ENCODE measurements around the gene UMODL1.

UMODL1 gene, protein sequence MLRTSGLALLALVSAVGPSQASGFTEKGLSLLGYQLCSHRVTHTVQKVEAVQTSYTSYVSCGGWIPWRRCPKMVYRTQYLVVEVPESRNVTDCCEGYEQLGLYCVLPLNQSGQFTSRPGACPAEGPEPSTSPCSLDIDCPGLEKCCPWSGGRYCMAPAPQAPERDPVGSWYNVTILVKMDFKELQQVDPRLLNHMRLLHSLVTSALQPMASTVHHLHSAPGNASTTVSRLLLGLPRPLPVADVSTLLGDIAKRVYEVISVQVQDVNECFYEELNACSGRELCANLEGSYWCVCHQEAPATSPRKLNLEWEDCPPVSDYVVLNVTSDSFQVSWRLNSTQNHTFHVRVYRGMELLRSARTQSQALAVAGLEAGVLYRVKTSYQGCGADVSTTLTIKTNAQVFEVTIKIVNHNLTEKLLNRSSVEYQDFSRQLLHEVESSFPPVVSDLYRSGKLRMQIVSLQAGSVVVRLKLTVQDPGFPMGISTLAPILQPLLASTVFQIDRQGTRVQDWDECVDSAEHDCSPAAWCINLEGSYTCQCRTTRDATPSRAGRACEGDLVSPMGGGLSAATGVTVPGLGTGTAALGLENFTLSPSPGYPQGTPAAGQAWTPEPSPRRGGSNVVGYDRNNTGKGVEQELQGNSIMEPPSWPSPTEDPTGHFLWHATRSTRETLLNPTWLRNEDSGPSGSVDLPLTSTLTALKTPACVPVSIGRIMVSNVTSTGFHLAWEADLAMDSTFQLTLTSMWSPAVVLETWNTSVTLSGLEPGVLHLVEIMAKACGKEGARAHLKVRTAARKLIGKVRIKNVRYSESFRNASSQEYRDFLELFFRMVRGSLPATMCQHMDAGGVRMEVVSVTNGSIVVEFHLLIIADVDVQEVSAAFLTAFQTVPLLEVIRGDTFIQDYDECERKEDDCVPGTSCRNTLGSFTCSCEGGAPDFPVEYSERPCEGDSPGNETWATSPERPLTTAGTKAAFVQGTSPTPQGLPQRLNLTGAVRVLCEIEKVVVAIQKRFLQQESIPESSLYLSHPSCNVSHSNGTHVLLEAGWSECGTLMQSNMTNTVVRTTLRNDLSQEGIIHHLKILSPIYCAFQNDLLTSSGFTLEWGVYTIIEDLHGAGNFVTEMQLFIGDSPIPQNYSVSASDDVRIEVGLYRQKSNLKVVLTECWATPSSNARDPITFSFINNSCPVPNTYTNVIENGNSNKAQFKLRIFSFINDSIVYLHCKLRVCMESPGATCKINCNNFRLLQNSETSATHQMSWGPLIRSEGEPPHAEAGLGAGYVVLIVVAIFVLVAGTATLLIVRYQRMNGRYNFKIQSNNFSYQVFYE

DNA sequence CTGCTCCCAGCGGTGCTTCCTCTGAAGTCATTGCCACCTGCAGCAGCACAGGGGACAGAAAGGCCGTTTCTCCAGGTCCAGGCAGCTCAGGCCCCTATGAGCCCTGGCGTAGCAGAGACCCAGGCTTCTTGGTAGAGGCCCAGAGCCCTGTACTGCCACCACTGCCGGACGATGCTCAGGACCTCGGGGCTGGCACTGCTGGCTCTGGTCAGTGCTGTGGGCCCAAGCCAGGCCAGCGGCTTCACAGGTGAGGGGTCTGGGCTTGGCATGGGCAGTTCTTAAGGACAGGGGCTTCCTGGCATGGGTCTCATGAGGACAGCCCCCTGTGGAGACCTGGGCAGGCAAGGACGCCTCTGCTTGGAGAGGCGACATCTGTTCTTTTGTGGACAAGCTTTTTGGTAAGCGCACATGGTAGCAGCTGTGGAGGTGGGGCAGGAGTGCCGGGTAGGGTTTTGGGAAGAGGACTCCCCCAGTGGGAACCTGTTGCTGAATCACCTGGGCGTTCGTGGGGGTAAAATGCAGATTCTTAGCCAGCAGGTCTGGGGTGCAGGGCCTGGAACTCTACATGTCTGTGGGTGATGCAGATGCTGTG, at the start of gene UMODL1:
Gene UMODL1, plus strand, starts transcription at position 172 of the 592 bp plus-strand sequence. Its CDS starts 0 bp downstream, at position 172.
- no peak for DNase-seq (ENCODE audit: low read depth)

DNA sequence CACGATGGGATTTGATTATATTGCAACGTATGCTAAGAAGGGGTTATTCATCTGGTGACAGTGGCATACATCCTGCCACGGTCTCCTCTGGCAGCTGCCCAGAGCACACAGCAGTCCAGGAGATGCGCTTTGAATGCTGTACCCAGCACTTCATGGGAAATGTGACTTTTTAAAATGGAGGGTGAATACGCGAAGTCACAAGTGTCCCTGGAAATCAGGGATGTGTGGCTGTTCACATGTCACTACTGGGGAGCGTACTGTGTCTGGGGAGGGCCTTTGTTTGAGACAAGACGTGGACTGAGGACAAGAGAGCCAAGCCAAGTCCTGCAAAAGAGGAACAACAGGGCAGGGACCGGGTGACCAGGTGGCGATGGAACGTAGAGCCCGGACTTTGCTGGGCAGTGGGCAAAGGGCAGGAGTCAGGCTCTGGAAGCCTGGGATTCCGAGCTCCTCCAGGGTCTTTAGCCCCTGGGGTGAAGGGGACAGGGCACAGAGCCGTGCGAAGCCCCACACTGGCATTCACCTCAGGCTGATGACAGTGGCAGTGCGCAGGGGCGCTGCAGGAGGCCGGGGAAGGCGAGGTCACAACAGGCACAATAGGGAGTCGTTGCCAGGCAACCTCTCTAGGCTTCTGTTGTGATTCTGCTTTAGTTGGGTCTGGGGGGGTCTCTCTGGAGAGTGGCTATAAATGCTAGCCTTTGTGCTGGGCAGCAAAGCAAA, 49.6 kb upstream of the UMODL1 start:
- DNase-seq (ENCODE audit: low read depth), result no peak

GRCh38 chr21:42022091-42022430, 49.1 kb upstream of the UMODL1 start:
- no peak for DNase-seq (ENCODE audit: low read depth)

DNA sequence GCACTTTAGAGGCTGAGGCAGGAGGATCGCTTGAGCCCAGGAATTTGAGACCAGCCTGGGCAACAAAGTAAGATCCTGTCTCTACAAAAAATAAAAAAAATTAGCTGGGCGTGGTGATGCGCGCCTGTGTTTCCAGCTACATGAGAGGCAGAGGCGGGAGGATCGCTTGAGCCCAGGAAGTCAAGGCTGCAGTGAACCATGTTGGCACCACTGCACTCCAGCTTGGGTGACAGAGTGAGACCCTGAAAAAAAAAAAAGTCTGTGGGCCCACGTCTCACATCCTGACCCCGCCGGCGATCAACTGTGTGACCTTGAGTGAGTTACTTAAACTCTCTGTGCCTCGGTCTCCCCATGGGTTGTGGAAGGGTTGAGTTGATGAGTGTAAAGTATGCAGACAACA, 48.2 kb upstream of the UMODL1 start:
- no peak for DNase-seq (ENCODE audit: low read depth)

- DNase-seq (ENCODE audit: low read depth), result no peak
These were observed 45.6 kb upstream of the UMODL1 start for GRCh38 chr21:42025376-42026081.

DNA sequence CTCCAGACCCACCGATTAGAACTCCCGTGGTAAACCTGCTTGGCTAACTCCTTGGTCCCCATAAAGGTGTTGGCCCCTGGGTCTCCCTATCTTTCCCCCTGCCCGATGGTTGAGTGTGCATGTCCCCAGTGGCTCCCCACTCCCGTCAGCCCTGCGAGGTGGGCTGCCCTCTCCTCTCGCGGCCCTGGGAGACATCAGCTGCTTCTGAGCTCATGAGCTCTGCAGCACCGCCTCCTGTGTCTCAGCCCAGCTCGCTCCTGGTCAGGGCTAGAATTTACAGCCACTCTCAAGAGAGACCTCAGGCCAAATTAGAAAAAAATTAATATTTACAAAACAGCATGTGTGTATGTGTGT, 45.1 kb upstream of the UMODL1 start:
- no peak for DNase-seq (ENCODE audit: low read depth)

GRCh38 chr21:42027085-42027821, 43.9 kb upstream of the UMODL1 start:
- DNase-seq (ENCODE audit: low read depth), result no peak

- no peak for DNase-seq (ENCODE audit: low read depth)
These were observed 43.0 kb upstream of the UMODL1 start for GRCh38 chr21:42027822-42028765.

DNA sequence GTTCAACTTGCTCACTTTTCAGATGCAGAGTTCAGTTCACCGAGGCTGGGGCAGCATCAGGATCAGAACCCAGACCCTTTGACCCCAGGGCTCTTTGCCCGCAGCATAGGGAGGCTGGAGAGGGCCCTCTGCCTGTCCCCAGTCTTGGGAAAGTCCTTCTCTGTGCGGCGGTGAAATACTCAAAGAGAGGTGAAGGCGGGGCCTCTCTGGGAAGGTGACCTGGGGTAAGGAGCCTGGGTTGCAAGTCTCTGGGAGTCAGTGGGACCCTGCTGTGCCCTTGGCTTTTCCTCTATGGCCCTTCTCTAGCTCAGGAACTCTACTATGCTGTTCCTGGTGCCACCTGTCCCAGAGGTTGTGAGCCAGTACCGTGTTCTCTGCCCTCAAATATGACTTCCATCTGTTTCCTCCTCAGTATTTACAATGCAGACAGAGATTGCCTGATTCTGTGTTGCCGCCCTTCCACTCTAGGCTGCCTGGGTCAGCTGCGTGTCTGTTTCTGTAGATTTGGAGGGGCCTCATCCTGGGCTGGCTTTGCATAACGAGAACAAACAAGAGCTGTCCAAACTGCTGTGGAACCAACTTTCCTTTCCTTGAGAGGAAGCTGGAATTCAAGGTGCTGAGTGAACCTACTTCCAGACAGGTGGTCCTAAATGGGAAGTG, 42.2 kb upstream of the UMODL1 start:
- DNase-seq (ENCODE audit: low read depth), result no peak

DNA sequence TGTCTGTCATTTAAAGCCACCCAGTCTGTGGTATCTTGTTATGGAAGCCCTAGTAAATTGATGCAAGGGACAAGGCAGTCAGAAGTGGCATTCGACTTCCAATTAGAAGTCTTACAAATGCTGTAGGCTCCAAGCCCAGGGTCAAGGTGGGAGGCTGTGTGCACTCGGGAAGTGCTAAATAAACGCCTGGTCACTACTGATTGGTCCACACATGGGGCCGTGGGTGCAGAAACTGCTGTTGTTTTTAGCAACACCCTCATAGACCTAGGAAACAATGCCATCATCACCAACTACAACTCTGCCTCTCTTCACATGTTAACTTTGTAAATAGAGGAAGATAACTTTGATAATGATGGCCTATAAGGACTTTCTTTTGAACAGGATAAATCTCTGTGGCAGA, 40.8 kb upstream of the UMODL1 start:
- no peak for DNase-seq (ENCODE audit: low read depth)

DNA sequence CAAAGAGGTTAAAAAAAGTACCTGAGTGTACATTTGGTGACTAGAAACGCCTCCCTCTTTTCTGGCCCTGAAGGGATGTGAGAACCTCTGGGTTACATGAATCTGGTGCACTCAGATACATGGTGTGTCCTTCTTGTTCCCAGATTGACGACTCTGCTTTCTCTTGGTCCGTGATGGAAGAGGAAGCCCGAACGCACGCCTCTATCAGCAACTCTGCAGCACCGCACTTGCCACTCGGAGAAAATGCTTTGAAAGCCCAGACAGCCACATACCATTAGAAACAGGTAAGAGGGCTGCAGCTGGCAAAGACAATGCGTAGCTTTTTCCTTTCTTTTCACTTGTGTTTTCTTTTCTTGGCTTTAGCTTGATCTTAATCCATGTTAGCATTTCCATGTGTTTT, 39.9 kb upstream of the UMODL1 start:
- DNase-seq (ENCODE audit: low read depth), result no peak

GRCh38 chr21:42031816-42032215, 39.3 kb upstream of the UMODL1 start:
- no peak for DNase-seq (ENCODE audit: low read depth)

DNA sequence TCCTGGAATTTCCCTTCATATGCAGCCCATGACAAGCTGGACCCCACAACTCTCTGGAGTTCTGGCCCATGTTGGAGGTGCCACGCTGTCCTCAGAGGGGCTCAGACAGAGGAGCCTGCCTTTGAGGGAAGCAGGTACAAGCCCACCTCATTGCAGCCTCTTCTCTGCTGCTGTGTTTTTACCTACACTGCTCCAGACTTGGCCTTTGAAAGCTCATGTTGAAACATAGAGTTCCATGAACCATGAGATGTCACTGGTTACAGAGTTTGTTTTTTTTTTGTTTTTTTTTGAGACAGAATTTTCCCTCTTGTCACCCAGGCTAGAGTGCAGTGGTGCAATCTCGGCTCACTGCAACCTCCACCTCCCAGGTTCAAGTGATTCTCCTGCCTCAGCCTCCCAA, 38.9 kb upstream of the UMODL1 start:
- no peak for DNase-seq (ENCODE audit: low read depth)

DNA sequence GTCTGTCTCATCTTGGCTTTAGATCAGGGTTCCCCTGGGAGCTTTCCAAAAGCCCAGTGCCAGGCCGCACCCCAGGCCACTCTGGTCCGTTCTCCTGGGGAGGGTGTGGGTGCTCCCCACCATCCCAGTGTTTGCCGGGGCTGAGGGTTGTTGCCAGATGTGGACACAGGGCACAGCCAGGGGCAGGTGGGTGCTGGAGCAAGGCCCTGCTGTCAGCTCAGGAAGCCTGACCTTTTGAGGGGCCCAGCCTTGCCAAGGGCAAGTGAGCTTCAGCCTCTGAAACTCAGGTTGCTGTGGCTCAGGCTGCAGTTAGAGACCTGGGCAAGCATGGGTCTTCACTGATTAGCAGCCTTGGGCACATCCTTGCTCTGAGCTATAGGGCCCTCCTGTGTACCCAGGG, 38.1 kb upstream of the UMODL1 start:
- no peak for DNase-seq (ENCODE audit: low read depth)

- DNase-seq (ENCODE audit: low read depth), result no peak
These were observed 34.8 kb upstream of the UMODL1 start for GRCh38 chr21:42036313-42036712.

DNA sequence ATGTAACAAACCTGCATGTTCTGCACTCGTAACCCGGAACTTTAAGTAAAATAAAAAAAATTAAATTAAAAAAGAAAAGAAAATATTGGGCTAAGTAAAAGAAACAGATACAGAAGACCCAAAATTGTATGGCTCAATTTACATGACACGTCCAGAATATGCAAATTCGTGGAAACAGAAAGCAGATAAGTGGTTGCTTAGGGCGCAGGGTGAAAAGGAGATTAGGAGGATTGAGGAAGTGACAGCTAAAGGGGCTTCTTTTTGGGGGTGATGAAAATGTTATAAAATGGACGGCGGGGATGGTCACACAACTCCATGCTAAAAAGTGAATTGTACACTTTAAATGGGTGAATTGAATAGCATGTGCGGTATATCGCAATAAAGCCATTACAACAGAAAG, 33.6 kb upstream of the UMODL1 start:
- no peak for DNase-seq (ENCODE audit: low read depth)

DNA sequence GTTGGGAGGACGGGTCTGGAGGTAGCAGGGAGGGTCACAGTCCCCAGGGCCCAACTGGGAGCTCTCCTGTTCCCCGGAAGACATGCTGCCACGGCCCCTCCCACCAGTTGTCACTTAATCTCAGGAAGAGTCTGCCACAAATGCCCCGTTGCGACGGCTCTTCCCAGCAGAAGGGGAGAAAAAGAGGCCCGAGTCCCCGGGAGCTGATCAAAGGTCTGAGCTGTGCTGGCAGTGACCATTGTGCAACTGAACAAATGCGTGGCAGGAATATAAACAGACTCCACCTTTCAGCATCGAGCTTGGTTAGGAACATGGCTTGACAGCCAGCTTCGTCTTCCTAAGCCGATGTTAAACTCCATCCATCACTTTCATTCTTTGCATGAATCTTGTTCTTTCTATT, 33.2 kb upstream of the UMODL1 start:
- no peak for DNase-seq (ENCODE audit: low read depth)

GRCh38 chr21:42038393-42038792, 32.7 kb upstream of the UMODL1 start:
- no peak for DNase-seq (ENCODE audit: low read depth)

Measured in stimulated activated CD8-positive, alpha-beta memory T cell treated with anti-CD3 and anti-CD28 coated beads, Interleukin-15, amount 100 ng/mL, for 24 hours (primary cell).